K562 (cell line): ENCODE results near the gene ATP6V1G2. TPM values are rescaled to one million over a fixed set of nuclear protein-coding genes. Genes with fewer than 3 reads are reported as not detected.
A peak's percentile ranks its signal among the peaks of the same experiment; 100 is the strongest.

Experiments
- ARID1B ChIP-seq: fragments of 450-650 bp; IDR thresholded peaks from 2 replicates; pipeline ENCODE4 v1.6.1; 2016; ENCODE audit warnings: antibody characterized with exemption, mild to moderate bottlenecking, inconsistent platforms
- BMI1 ChIP-seq: fragments of 150-350 bp; IDR thresholded peaks from 2 replicates; pipeline ENCODE4 v1.6.1; 2014; ENCODE audit warnings: low read length
- BRD9 ChIP-seq: fragments of 450-650 bp; IDR thresholded peaks from 2 replicates; pipeline ENCODE4 v1.6.1; 2018; ENCODE audit warnings: low read depth; ENCODE audit not compliant: partially characterized antibody
- DDX20 ChIP-seq: fragments of 450-650 bp; IDR thresholded peaks from 2 replicates; pipeline ENCODE4 v1.6.1; 2016; ENCODE audit warnings: missing genetic modification characterization, low read depth, mild to moderate bottlenecking, missing compliant biosample characterization, moderate library complexity
- GATA2 ChIP-seq: sonication (generic); formaldehyde crosslinking; IDR thresholded peaks from 2 replicates; pipeline ENCODE4 v1.4.0; 2020; ENCODE audit warnings: mild to moderate bottlenecking, missing genetic modification reagents
- HNRNPK ChIP-seq: fragments of 200-400 bp; formaldehyde crosslinking; IDR thresholded peaks from one replicate; pipeline ENCODE4 v1.6.1; 2018; ENCODE audit warnings: mild to moderate bottlenecking, low read depth, low read length; ENCODE audit not compliant: poor library complexity, severe bottlenecking
- KAT7 ChIP-seq: sonication (generic); formaldehyde crosslinking; IDR thresholded peaks from 2 replicates; pipeline ENCODE4 v1.8.0; 2022; ENCODE audit warnings: missing genetic modification reagents, mild to moderate bottlenecking, borderline replicate concordance
- MED1 ChIP-seq: sonication (generic); formaldehyde crosslinking; IDR thresholded peaks from 2 replicates; pipeline ENCODE4 v1.8.1; 2023; ENCODE audit warnings: missing genetic modification reagents, borderline replicate concordance
- NONO ChIP-seq, 2 experiments: fragments of 200-400 bp in 1 of 2; fragments of 450-650 bp in 1 of 2; formaldehyde crosslinking in 1 of 2; IDR thresholded peaks; 2 replicates each; pipeline ENCODE4 v1.6.1; 2017; ENCODE audit warnings: low read depth in 2 of 2, mild to moderate bottlenecking in 2 of 2, moderate library complexity in 2 of 2, low read length in 1 of 2
- POLR3G ChIP-seq: IDR thresholded peaks from 2 replicates; pipeline ENCODE4 v1.6.1; 2011; ENCODE audit not compliant: insufficient read length, insufficient replicate concordance; ENCODE audit errors: extremely low read depth
- SMC3 ChIP-seq: conservative IDR thresholded peaks from 2 replicates; pipeline ENCODE4 v1.6.1; 2011; ENCODE audit warnings: low read depth, low read length, improper control_type of control experiment; ENCODE audit not compliant: insufficient read depth
- SRSF7 ChIP-seq: fragments of 200-400 bp; formaldehyde crosslinking; optimal IDR thresholded peaks from 2 replicates; pipeline ENCODE3; 2017; ENCODE audit warnings: mild to moderate bottlenecking, low read depth, low read length
- ZBED1 ChIP-seq: IDR thresholded peaks from 2 replicates; pipeline ENCODE4 v1.6.1; 2014
- ZBTB7A ChIP-seq: IDR thresholded peaks from 2 replicates; pipeline ENCODE4 v1.6.1; 2011; ENCODE audit warnings: low read depth, mild to moderate bottlenecking, low read length, moderate library complexity, borderline replicate concordance; ENCODE audit not compliant: control insufficient read depth
- ZNF134 ChIP-seq: fragments of 250-450 bp; sonication (Bioruptor Pico); conservative IDR thresholded peaks from 2 replicates; pipeline ENCODE4 v1.4.0; 2020
- ZNF24 ChIP-seq: fragments of 450-650 bp; IDR thresholded peaks from 2 replicates; pipeline ENCODE4 v1.6.1; 2016
- ZNF347 ChIP-seq: fragments of 450-650 bp; formaldehyde crosslinking; IDR thresholded peaks from 2 replicates; pipeline ENCODE4 v1.4.0; 2020; ENCODE audit warnings: low read depth, mild to moderate bottlenecking, moderate library complexity
- polyA plus RNA-seq, 8 experiments: library from polyadenylated mRNA; depleted of rRNA in 4 of 8; stranded (reverse) in 5 of 8; unstranded in 3 of 8; fragments of >200 nt; fragmentation: Nextera tagmentation in 2 of 8; fragmentation: Illumina TruSeq in 1 of 8; extraction: Ambion mirVana in 2 of 8; extraction: Trizol in 1 of 8; gene quantifications; 2 replicates each; pipeline versions ENCODE4 v1.2.1 to v1.2.3, GENCODE V29; 2011 to 2014; ENCODE audit warnings: inconsistent platforms in 1 of 8, missing spikeins in 1 of 8
- total RNA-seq, 7 experiments: library from RNA; depleted of rRNA in 6 of 7; stranded (reverse); fragments of >200 nt in 6 of 7; fragmentation: Illumina TruSeq in 2 of 7; extraction: Trizol in 2 of 7; gene quantifications; 2 replicates each; pipeline versions ENCODE4 v1.2.1 to v1.2.3, GENCODE V29; 2011 to 2021; ENCODE audit warnings: low replicate concordance in 1 of 7
- TF ChIP-seq, protein P1 (sequence below): fragments of 250-450 bp; sonication (Bioruptor Pico); IDR thresholded peaks from 2 replicates; pipeline ENCODE4 v1.4.0; 2020
- TF ChIP-seq, protein P2 (sequence below): sonication (generic); formaldehyde crosslinking; IDR thresholded peaks from 2 replicates; pipeline ENCODE4 v1.8.1; 2022; ENCODE audit warnings: missing genetic modification reagents
- TF ChIP-seq, protein P3 (sequence below): fragments of 450-650 bp; IDR thresholded peaks from 2 replicates; pipeline ENCODE4 v1.6.1; 2016; ENCODE audit warnings: mild to moderate bottlenecking
- TF ChIP-seq, protein P4 (sequence below): fragments of 250-450 bp; sonication (Bioruptor Pico); IDR thresholded peaks from 2 replicates; pipeline ENCODE4 v1.5.0; 2020; ENCODE audit warnings: mild to moderate bottlenecking, borderline replicate concordance

ATP6V1G2 gene
- total and polyA plus RNA-seq, 9 of the 15 experiments (the other 6 are each of a cell fraction or from before 2014, with no cell fraction given): 0.14 to 1.5 (median 0.33) TPM

DNA sequence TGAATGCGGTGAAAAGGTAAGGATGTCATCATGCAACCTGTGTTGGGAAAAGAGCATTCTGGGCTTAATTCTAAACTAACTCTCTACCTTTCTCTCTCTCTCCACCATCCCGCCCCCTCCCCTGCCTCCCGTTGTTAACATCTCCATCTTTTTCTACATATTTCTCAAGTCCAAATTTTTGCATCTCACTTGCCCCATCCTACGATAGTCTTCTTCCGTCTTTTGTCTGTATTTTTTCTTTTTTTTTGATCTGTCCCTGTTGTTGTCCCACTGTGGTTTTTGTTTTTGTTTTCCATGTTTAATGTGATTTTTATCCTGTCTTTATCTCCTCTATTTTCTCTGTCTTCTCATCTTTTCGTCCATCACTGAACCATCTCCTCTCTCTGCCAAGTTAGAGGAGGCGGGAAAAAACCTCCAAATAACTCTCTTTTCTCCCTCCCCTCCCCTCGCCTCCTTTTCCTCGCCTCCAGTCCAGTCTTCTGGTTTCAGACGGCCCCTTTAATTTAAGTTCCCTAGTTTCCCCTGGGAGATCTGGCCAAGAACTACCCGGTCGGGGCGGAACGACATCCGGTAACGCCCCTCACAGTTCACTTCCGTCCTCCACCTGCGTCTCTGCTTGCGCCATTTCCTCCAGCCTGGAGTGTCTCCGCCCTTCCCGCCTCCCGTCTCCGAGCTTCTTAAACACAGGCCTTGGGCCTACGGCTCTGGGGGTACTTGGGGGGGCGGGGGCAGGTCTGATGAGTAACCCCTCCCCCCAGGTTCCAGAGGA, 734 bp upstream of the ATP6V1G2 start, which contains the start of gene NFKBIL1 (continued):
- TF ChIP-seq ZBTB7A (peak; percentile 97), HNRNPK (no peak), MED1 (CRISPR knock-in tag) (no peak), DDX20 (tag) (no peak), ARID1B (peak; percentile 21), ZNF347 (CRISPR knock-in tag) (no peak), SMC3 (0 out of 2 replicates have a peak, but pooled peaks have one; percentile 8), BMI1 (no peak), KAT7 (no peak; the same call in 1 of the 2 replicates), BRD9 (peak; percentile 78), ZNF134 (CRISPR knock-in tag) (0 out of 2 replicates have a peak, but pooled peaks have one; percentile 26), GATA2 (no peak), ZBED1 (peak; percentile 63; the same call in 1 of the 2 replicates), ZNF24 (peak; percentile 29; the same call in 1 of the 2 replicates), SRSF7 (no peak), POLR3G (no peak), NONO (IDR thresholded peaks at IDR 0.05; ENCODE audit: low read depth in 2 of 2, low read length in 1 of 2) (0 out of 4 replicates have a peak, but pooled peaks of 1 of the 2 experiments have one; percentile 10)
- TF ChIP-seq, protein P1, sequence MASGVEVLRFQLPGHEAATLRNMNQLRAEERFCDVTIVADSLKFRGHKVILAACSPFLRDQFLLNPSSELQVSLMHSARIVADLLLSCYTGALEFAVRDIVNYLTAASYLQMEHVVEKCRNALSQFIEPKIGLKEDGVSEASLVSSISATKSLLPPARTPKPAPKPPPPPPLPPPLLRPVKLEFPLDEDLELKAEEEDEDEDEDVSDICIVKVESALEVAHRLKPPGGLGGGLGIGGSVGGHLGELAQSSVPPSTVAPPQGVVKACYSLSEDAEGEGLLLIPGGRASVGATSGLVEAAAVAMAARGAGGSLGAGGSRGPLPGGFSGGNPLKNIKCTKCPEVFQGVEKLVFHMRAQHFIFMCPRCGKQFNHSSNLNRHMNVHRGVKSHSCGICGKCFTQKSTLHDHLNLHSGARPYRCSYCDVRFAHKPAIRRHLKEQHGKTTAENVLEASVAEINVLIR (CRISPR knock-in tag): peak; percentile 89
- TF ChIP-seq, protein P2, sequence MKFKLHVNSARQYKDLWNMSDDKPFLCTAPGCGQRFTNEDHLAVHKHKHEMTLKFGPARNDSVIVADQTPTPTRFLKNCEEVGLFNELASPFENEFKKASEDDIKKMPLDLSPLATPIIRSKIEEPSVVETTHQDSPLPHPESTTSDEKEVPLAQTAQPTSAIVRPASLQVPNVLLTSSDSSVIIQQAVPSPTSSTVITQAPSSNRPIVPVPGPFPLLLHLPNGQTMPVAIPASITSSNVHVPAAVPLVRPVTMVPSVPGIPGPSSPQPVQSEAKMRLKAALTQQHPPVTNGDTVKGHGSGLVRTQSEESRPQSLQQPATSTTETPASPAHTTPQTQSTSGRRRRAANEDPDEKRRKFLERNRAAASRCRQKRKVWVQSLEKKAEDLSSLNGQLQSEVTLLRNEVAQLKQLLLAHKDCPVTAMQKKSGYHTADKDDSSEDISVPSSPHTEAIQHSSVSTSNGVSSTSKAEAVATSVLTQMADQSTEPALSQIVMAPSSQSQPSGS: no peak
- TF ChIP-seq, protein P3, sequence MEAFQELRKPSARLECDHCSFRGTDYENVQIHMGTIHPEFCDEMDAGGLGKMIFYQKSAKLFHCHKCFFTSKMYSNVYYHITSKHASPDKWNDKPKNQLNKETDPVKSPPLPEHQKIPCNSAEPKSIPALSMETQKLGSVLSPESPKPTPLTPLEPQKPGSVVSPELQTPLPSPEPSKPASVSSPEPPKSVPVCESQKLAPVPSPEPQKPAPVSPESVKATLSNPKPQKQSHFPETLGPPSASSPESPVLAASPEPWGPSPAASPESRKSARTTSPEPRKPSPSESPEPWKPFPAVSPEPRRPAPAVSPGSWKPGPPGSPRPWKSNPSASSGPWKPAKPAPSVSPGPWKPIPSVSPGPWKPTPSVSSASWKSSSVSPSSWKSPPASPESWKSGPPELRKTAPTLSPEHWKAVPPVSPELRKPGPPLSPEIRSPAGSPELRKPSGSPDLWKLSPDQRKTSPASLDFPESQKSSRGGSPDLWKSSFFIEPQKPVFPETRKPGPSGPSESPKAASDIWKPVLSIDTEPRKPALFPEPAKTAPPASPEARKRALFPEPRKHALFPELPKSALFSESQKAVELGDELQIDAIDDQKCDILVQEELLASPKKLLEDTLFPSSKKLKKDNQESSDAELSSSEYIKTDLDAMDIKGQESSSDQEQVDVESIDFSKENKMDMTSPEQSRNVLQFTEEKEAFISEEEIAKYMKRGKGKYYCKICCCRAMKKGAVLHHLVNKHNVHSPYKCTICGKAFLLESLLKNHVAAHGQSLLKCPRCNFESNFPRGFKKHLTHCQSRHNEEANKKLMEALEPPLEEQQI: 0 out of 2 replicates have a peak, but pooled peaks have one; percentile 59
- TF ChIP-seq, protein P4, sequence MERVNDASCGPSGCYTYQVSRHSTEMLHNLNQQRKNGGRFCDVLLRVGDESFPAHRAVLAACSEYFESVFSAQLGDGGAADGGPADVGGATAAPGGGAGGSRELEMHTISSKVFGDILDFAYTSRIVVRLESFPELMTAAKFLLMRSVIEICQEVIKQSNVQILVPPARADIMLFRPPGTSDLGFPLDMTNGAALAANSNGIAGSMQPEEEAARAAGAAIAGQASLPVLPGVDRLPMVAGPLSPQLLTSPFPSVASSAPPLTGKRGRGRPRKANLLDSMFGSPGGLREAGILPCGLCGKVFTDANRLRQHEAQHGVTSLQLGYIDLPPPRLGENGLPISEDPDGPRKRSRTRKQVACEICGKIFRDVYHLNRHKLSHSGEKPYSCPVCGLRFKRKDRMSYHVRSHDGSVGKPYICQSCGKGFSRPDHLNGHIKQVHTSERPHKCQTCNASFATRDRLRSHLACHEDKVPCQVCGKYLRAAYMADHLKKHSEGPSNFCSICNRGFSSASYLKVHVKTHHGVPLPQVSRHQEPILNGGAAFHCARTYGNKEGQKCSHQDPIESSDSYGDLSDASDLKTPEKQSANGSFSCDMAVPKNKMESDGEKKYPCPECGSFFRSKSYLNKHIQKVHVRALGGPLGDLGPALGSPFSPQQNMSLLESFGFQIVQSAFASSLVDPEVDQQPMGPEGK: no peak
